Fibroblast of lung (primary cell): ENCODE measurements around the gene UBE2Q2. TPM values are rescaled to one million over a fixed set of nuclear protein-coding genes. Genes with fewer than 3 reads are reported as not detected.

Source experiments
- DNase-seq, 2 donors: peaks; one replicate each; pipeline versions ENCODE4 v3.0.0 to v3.0.0-alpha.2; 2010; ENCODE audit warnings: low read depth in 2 of 2
- H2AFZ ChIP-seq: 2 replicates; pipeline ENCODE4 v1.5.1; 2012; ENCODE audit warnings: low read length, control low read depth, inconsistent platforms
- H3K27ac ChIP-seq: 2 replicates; pipeline ENCODE4 v1.5.1; 2011; ENCODE audit warnings: low read length, control low read depth; ENCODE audit not compliant: insufficient read depth
- H3K27me3 ChIP-seq: 2 replicates; pipeline ENCODE4 v1.5.1; 2011; ENCODE audit warnings: mild to moderate bottlenecking, low read length; ENCODE audit not compliant: control insufficient read depth, insufficient read depth
- H3K36me3 ChIP-seq: 2 replicates; pipeline ENCODE4 v1.5.1; 2011; ENCODE audit warnings: low read length; ENCODE audit not compliant: control insufficient read depth, insufficient read depth
- H3K4me1 ChIP-seq: 2 replicates; pipeline ENCODE4 v1.5.1; 2011; ENCODE audit warnings: low read length; ENCODE audit not compliant: control insufficient read depth, insufficient read depth; ENCODE audit errors: extremely low read depth
- H3K4me2 ChIP-seq: 2 replicates; pipeline ENCODE4 v1.5.1; 2011; ENCODE audit warnings: low read length, control low read depth; ENCODE audit not compliant: insufficient read depth; ENCODE audit errors: extremely low read depth
- H3K4me3 ChIP-seq, 4 experiments: fragments of 200-600 bp in 1 of 4; sonication (generic) in 1 of 4; replicated peaks in 1 of 4; 2 replicates each; pipeline ENCODE4 v1.5.1; 2011 to 2016; ENCODE audit warnings: low read length in 4 of 4, low read depth in 3 of 4, mild to moderate bottlenecking in 3 of 4, control low read depth in 2 of 4, inconsistent platforms in 1 of 4, mixed read lengths in 1 of 4; ENCODE audit not compliant: insufficient read depth in 1 of 4; ENCODE audit errors: control extremely low read depth in 1 of 4
- H3K79me2 ChIP-seq: 2 replicates; pipeline ENCODE4 v1.5.1; 2012; ENCODE audit warnings: mild to moderate bottlenecking, low read length, inconsistent platforms; ENCODE audit not compliant: control insufficient read depth, insufficient read depth
- H3K9ac ChIP-seq: 2 replicates; pipeline ENCODE4 v1.5.1; 2011; ENCODE audit warnings: mild to moderate bottlenecking, low read length, control low read depth; ENCODE audit not compliant: insufficient read depth
- H3K9me3 ChIP-seq: 2 replicates; pipeline ENCODE4 v1.5.1; 2012; ENCODE audit warnings: low read depth, low read length; ENCODE audit not compliant: control insufficient read depth, insufficient read depth
- H4K20me1 ChIP-seq: 2 replicates; pipeline ENCODE4 v1.5.1; 2011; ENCODE audit warnings: low read length; ENCODE audit not compliant: control insufficient read depth, insufficient read depth; ENCODE audit errors: extremely low read depth
- CTCF ChIP-seq, 2 donors: IDR thresholded peaks in 1 of 2; conservative IDR thresholded peaks in 1 of 2; 1 replicate in 1 of 2; 2 replicates in 1 of 2; pipeline ENCODE4 v1.5.1; 2011 to 2012; ENCODE audit warnings: low read length in 2 of 2, control low read depth in 1 of 2, inconsistent platforms in 1 of 2, low read depth in 1 of 2, mild to moderate bottlenecking in 1 of 2
- EZH2 ChIP-seq: IDR thresholded peaks from 2 replicates; pipeline ENCODE4 v1.5.1; 2012; ENCODE audit warnings: low read length, control low read depth, mild to moderate bottlenecking; ENCODE audit errors: missing control alignments
- polyA plus RNA-seq, 2 donors: library from polyadenylated mRNA; depleted of rRNA in 1 of 2; stranded (reverse) in 1 of 2; unstranded in 1 of 2; fragments of >200 nt; gene quantifications; 2 replicates each; pipeline ENCODE4 v1.2.1, GENCODE V29; 2011 to 2012; ENCODE audit warnings: missing spikeins in 1 of 2
- total RNA-seq: library from RNA; depleted of rRNA; stranded (reverse); fragments of >200 nt; gene quantifications from 2 replicates; pipeline ENCODE4 v1.2.1, GENCODE V29; 2014

UBE2Q2 gene
- total and polyA plus RNA-seq, 2 donors (not counting 1 experiment from before 2014, with no cell fraction given): 55.7 to 62.6 TPM

GRCh38 chr15:75828429-75828828 lies 14.8 kb upstream of the UBE2Q2 start:
- Histone ChIP-seq H2AFZ (no peak overlapping the region), H4K20me1 (no peaks in the 10 kb centered on the region), H3K9me3 (no peaks in the 10 kb centered on the region), H3K79me2 (no peaks in the 10 kb centered on the region), H3K4me3 (no peak overlapping the region), H3K27me3 (no peaks in the 10 kb centered on the region), H3K9ac (no peak overlapping the region), H3K4me2 (no peak overlapping the region), H3K36me3 (no peaks in the 10 kb centered on the region), H3K4me1 (no peaks in the 10 kb centered on the region), H3K27ac (no peak overlapping the region)
- no peak for DNase-seq
- no peak for TF ChIP-seq CTCF (conservative IDR thresholded peaks at IDR 0.05 in 1 of 2, IDR thresholded peaks at IDR 0.05 in 1 of 2; ENCODE audit: low read depth in 1 of 2, low read length in 2 of 2)
- no peak for TF ChIP-seq EZH2

DNA sequence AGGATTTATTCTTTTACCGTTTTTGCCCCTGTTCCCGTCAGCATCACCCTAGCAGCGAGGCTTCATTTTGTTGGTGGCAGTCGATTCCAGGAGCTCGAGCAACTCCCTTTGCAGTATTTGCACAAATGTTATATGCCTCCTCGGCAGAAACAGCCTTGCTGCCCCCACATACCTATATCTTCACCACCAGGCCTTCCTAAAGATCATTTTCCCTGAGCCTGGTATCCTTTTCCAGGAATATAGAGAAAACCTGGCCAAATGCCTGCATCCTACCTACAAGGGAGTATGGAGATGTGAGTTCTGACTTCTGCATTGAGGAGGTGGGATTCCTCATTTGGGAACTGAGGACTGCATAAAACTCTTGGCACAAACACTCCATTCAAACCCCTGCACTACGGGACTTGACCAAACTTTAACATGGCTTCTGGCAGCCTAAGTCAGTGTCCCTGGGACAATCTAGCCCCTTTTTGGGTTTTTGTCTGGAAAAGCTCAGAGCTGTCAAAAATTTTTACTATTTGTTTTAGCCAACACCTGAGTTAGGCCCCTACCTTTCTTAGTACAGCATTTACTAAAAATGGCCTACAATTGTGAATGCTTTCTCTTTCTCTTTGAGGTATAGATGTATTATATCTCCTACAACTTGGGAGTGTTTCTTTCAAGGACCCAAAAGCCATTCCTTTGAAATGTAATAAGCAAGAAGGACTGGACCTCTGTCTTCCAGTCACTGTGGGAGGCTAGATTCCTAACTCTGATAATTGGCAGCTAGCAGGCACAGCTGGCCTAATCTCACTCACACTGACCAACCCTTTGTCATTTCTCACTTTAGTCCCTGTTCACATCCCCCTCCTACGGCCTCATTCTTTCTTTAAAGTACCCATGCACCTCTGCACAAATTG lies 12.1 kb upstream of the UBE2Q2 start:
- Histone ChIP-seq H3K36me3 (no peaks in the 10 kb centered on the region), H3K9me3 (no peaks in the 10 kb centered on the region), H3K79me2 (no peaks in the 10 kb centered on the region), H4K20me1 (no peaks in the 10 kb centered on the region), H3K4me1 (no peaks in the 10 kb centered on the region), H3K27me3 (no peaks in the 10 kb centered on the region), H3K4me2 (no peak overlapping the region), H3K27ac (no peak overlapping the region), H3K9ac (no peak overlapping the region), H3K4me3 (no peak overlapping the region), H2AFZ (no peak overlapping the region)
- TF ChIP-seq CTCF (conservative IDR thresholded peaks at IDR 0.05 in 1 of 2, IDR thresholded peaks at IDR 0.05 in 1 of 2; ENCODE audit: low read depth in 1 of 2, low read length in 2 of 2) (no peak), EZH2 (no peak)
- no peak for DNase-seq

DNA sequence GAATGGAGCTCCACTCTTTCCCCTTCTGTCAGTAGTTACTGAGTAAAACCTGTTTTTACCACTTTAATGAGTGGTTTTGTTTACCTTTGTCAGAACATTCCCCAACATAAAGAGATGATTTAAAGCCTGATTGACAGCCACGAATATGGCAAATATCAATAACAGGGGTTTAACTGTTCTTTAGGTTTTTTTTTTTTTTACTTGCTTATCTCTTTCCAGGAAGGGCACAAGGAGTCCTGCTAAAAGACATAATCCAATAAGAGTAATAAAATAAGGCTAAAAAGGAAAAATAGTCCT lies 11.5 kb upstream of the UBE2Q2 start:
- no peaks in the 10 kb centered on the region for H3K27me3 ChIP-seq
- no peak overlapping the region for H2AFZ ChIP-seq
- peaks cover 4% of the 10 kb centered on the region for H3K4me1 ChIP-seq
- H3K36me3 ChIP-seq: no peaks in the 10 kb centered on the region
- H3K4me3 ChIP-seq: no peak overlapping the region
- no peak overlapping the region for H3K27ac ChIP-seq
- H3K79me2 ChIP-seq: no peaks in the 10 kb centered on the region
- no peak overlapping the region for H3K4me2 ChIP-seq
- no peaks in the 10 kb centered on the region for H4K20me1 ChIP-seq
- H3K9me3 ChIP-seq: no peaks in the 10 kb centered on the region
- TF ChIP-seq CTCF (conservative IDR thresholded peaks at IDR 0.05 in 1 of 2, IDR thresholded peaks at IDR 0.05 in 1 of 2; ENCODE audit: low read depth in 1 of 2, low read length in 2 of 2) (no peak), EZH2 (no peak)
- no peak overlapping the region for H3K9ac ChIP-seq
- DNase-seq: no peak
